Neural cell (in vitro differentiated cells): Measurements from ENCODE around the gene EPC2. TPM values are rescaled to one million over a fixed set of nuclear protein-coding genes. Genes with fewer than 3 reads are reported as not detected.

Source experiments
- H2AFZ ChIP-seq: fragments of 200-600, 300-800 bp; sonication (generic), shearing (Covaris generic); 2 replicates; pipeline ENCODE4 v1.6.0; 2014; ENCODE audit warnings: low read depth, mild to moderate bottlenecking, antibody characterized with exemption, low read length, moderate library complexity
- H3F3A ChIP-seq: fragments of 200-600 bp; shearing (Covaris generic); 2 replicates; pipeline ENCODE4 v1.6.1; 2016; ENCODE audit warnings: mild to moderate bottlenecking, moderate library complexity, mixed read lengths, antibody characterized with exemption, low read length; ENCODE audit not compliant: insufficient read depth, poor library complexity, severe bottlenecking
- H3K27ac ChIP-seq: fragments of 200-600, 300-800 bp; sonication (generic), shearing (Covaris generic); 2 replicates; pipeline ENCODE4 v1.5.1; 2014; ENCODE audit warnings: mild to moderate bottlenecking, low read length, moderate library complexity
- H3K27me3 ChIP-seq: fragments of 300-800, 200-600 bp; sonication (generic), shearing (Covaris generic); 2 replicates; pipeline ENCODE4 v1.6.0; 2014; ENCODE audit warnings: mild to moderate bottlenecking, low read depth, low read length, moderate library complexity; ENCODE audit not compliant: insufficient read depth
- H3K36me3 ChIP-seq: fragments of 300-800, 200-600 bp; sonication (generic), shearing (Covaris generic); 2 replicates; pipeline ENCODE4 v1.5.1; 2014; ENCODE audit warnings: mild to moderate bottlenecking, antibody characterized with exemption, low read length, moderate library complexity; ENCODE audit not compliant: insufficient read depth
- H3K4me2 ChIP-seq: fragments of 300-800, 200-600 bp; sonication (generic), shearing (Covaris generic); 2 replicates; pipeline ENCODE4 v1.6.0; 2014; ENCODE audit warnings: mild to moderate bottlenecking, low read length
- H3K4me3 ChIP-seq: fragments of 300-800, 200-600 bp; sonication (generic), shearing (Covaris generic); 2 replicates; pipeline ENCODE4 v1.5.1; 2014; ENCODE audit warnings: mild to moderate bottlenecking, low read length, moderate library complexity
- H3K79me2 ChIP-seq: fragments of 200-600 bp; shearing (Covaris generic); replicated peaks from 2 replicates; pipeline ENCODE4 v1.6.0; 2014; ENCODE audit warnings: mild to moderate bottlenecking, low read length, moderate library complexity; ENCODE audit not compliant: insufficient read depth
- H3K9ac ChIP-seq: fragments of 300-800, 200-600 bp; sonication (generic), shearing (Covaris generic); 2 replicates; pipeline ENCODE4 v1.6.1; 2016; ENCODE audit warnings: mild to moderate bottlenecking, low read length, mixed read lengths
- H3K9me2 ChIP-seq: fragments of 200-600 bp; shearing (Covaris generic); 2 replicates; pipeline ENCODE4 v1.6.1; 2016; ENCODE audit warnings: mild to moderate bottlenecking, low read length, mixed read lengths; ENCODE audit not compliant: insufficient read depth
- H3K9me3 ChIP-seq: fragments of 200-600, 300-800 bp; sonication (generic), shearing (Covaris generic); 2 replicates; pipeline ENCODE4 v1.6.1; 2016; ENCODE audit warnings: mild to moderate bottlenecking, mixed run types, low read length, moderate library complexity, mixed read lengths
- H4K20me1 ChIP-seq: fragments of 200-600 bp; shearing (Covaris generic); 2 replicates; pipeline ENCODE4 v1.6.1; 2016; ENCODE audit warnings: mild to moderate bottlenecking, mixed run types; ENCODE audit not compliant: insufficient read depth
- EP300 ChIP-seq: fragments of 450-650 bp; conservative IDR thresholded peaks from 2 replicates; pipeline ENCODE4 v1.6.1; 2014; ENCODE audit warnings: antibody characterized with exemption, mild to moderate bottlenecking, moderate library complexity; ENCODE audit not compliant: poor library complexity, severe bottlenecking
- EZH2 ChIP-seq: fragments of 200-600, 300-800 bp; shearing (Covaris generic), sonication (generic); IDR thresholded peaks from 2 replicates; pipeline ENCODE4 v1.6.1; 2014; ENCODE audit warnings: antibody characterized with exemption, low read length, borderline replicate concordance, mild to moderate bottlenecking; ENCODE audit not compliant: insufficient read depth, poor library complexity, severe bottlenecking
- MXI1 ChIP-seq: fragments of 450-650 bp; conservative IDR thresholded peaks from 2 replicates; pipeline ENCODE4 v1.6.1; 2014; ENCODE audit warnings: antibody characterized with exemption, mild to moderate bottlenecking; ENCODE audit not compliant: poor library complexity, severe bottlenecking
- POLR2AphosphoS5 ChIP-seq: IDR thresholded peaks from 2 replicates; pipeline ENCODE4 v1.6.1; 2012
- polyA plus RNA-seq: library from polyadenylated mRNA; depleted of rRNA; stranded (reverse); fragments of >200 nt; gene quantifications from 2 replicates; pipeline ENCODE4 v1.2.3, GENCODE V29; 2014
- TF ChIP-seq, protein P1 (sequence below): IDR thresholded peaks from 2 replicates; pipeline ENCODE4 v1.6.1; 2012; ENCODE audit warnings: borderline replicate concordance

The EPC2 gene
- polyA plus RNA-seq, 1 donor from 2014 or later = 43.9 TPM

DNA sequence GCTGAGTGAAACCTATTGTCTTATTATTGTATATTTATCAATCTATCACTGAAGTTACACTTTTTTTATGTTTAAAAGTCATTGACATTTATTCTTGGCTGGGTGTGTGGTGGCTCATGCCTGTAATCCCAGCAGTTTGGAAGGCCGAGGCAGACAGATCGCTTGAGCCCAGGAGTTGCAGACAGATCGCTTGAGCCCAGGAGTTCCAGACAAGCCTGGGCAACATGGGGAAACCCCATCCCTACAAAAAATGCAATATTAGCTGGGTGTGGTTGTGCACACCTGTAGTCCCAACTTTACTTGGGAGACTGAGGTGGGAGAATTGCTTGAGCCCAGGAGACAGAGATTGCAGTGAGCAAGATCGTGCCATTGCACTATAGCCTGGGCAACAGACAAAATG lies 97.8 kb downstream of the EPC2 start:
- no peak for TF ChIP-seq EP300
- H3K79me2 ChIP-seq = peaks cover 28% of the 10 kb centered on the region
- H2AFZ ChIP-seq = no peak overlapping the region
- H3K9me3 ChIP-seq = no peaks in the 10 kb centered on the region
- H3F3A ChIP-seq = no peaks in the 10 kb centered on the region
- H3K4me3 ChIP-seq = no peak overlapping the region
- H3K27me3 ChIP-seq = no peaks in the 10 kb centered on the region
- H4K20me1 ChIP-seq = no peaks in the 10 kb centered on the region
- no peak overlapping the region for H3K4me2 ChIP-seq
- no peak overlapping the region for H3K9ac ChIP-seq
- no peaks in the 10 kb centered on the region for H3K9me2 ChIP-seq
- H3K27ac ChIP-seq = no peak overlapping the region
- no peaks in the 10 kb centered on the region for H3K36me3 ChIP-seq

DNA sequence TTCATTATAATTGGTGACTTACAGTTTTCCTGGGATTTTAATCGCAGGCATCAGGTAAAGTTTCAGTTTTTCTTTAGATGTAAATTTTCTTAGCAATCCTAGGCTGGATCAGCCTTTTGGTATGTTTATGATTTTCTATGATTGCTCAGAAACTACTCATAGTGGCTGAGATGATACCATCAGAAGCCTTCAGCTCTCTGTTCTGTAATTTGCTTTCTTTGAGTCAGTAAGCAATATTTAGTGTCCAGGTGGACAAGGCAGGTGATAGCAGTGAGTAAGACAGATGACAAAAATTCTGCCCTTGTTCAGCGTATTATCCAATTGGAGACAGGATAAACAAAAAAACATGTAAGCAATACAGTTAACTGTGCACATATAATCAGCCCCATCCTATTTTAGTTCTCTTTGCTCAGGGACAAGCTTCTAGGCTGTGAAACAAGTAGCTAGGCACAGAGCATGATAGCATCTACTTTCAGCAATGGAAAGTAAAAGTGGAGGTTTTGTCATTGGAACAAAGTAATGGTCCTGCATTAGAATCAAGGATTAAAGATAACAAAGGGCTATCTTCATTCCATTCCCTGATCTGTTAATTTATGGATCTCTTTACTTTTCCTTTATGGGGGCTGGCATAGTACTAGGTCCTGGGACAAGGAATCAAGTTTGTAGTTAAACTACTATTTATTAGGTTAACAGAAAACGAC lies 100.8 kb downstream of the EPC2 start:
- Histone ChIP-seq H3K27me3 (no peaks in the 10 kb centered on the region), H3K4me3 (no peak overlapping the region), H4K20me1 (no peaks in the 10 kb centered on the region), H3K36me3 (no peaks in the 10 kb centered on the region), H2AFZ (no peak overlapping the region), H3F3A (no peaks in the 10 kb centered on the region), H3K9me3 (no peaks in the 10 kb centered on the region), H3K27ac (no peak overlapping the region), H3K4me2 (no peak overlapping the region), H3K79me2 (peaks cover 13% of the 10 kb centered on the region), H3K9me2 (no peaks in the 10 kb centered on the region), H3K9ac (no peak overlapping the region)
- TF ChIP-seq, protein P1, sequence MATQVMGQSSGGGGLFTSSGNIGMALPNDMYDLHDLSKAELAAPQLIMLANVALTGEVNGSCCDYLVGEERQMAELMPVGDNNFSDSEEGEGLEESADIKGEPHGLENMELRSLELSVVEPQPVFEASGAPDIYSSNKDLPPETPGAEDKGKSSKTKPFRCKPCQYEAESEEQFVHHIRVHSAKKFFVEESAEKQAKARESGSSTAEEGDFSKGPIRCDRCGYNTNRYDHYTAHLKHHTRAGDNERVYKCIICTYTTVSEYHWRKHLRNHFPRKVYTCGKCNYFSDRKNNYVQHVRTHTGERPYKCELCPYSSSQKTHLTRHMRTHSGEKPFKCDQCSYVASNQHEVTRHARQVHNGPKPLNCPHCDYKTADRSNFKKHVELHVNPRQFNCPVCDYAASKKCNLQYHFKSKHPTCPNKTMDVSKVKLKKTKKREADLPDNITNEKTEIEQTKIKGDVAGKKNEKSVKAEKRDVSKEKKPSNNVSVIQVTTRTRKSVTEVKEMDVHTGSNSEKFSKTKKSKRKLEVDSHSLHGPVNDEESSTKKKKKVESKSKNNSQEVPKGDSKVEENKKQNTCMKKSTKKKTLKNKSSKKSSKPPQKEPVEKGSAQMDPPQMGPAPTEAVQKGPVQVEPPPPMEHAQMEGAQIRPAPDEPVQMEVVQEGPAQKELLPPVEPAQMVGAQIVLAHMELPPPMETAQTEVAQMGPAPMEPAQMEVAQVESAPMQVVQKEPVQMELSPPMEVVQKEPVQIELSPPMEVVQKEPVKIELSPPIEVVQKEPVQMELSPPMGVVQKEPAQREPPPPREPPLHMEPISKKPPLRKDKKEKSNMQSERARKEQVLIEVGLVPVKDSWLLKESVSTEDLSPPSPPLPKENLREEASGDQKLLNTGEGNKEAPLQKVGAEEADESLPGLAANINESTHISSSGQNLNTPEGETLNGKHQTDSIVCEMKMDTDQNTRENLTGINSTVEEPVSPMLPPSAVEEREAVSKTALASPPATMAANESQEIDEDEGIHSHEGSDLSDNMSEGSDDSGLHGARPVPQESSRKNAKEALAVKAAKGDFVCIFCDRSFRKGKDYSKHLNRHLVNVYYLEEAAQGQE = no peak

DNA sequence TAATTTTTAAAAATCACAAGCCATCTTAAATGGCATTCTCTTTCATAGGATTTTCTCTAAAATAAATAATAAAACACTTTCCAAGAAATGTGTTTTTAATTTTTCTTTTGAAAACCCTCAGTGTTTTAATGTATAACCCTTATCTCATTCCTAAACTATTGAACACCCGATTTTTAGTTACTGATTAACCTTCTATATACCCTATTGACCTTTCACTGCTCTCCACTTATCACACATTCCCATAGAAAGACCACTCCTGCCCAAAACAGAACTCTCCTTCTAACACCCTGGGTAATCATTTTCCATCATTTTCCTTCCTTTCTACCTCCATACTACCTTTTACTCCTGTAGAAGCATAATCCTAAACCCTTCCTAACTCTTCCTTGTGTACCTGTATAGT lies 102.4 kb downstream of the EPC2 start:
- Histone ChIP-seq H3K9me3 (no peaks in the 10 kb centered on the region), H3K27me3 (no peaks in the 10 kb centered on the region), H3K4me3 (no peak overlapping the region), H3F3A (no peaks in the 10 kb centered on the region), H3K36me3 (no peaks in the 10 kb centered on the region), H3K9me2 (no peaks in the 10 kb centered on the region), H3K9ac (no peak overlapping the region), H4K20me1 (no peaks in the 10 kb centered on the region), H3K4me2 (no peak overlapping the region), H3K27ac (no peak overlapping the region), H2AFZ (no peak overlapping the region), H3K79me2 (peaks cover 16% of the 10 kb centered on the region)
- TF ChIP-seq, protein P1 = no peak
- no peak for TF ChIP-seq EZH2
- TF ChIP-seq MXI1 = no peak
- no peak for TF ChIP-seq POLR2AphosphoS5
